ENCODE measurements around the gene PRSS21. TPM values are rescaled to one million over a fixed set of nuclear protein-coding genes. Genes with fewer than 3 reads are reported as not detected.

Gene PRSS21
- total and polyA plus RNA-seq, 7 donors = 0.58 TPM; not detected in 6

DNA sequence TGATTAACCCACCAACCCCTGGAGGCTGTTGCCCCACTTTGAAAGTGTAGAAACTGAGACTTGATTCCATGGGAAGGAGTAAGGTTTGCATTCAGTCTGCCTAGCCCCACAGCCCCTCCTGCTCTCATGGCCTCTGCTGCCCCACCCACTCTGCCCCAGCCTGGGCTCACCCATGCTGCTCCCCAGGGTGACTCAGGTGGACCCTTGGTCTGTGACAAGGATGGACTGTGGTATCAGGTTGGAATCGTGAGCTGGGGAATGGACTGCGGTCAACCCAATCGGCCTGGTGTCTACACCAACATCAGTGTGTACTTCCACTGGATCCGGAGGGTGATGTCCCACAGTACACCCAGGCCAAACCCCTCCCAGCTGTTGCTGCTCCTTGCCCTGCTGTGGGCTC is 12.3 kb upstream of the PRSS21 start:
- H3K27ac ChIP-seq = no peak overlapping the region
- WGBS, 2 donors = 90 to 96% methylated on average over 4 of the region's 4 CpGs
- intact Hi-C loops (cut with DNase I) = no loop called here
- peaks cover 0 to under 1% (median 0%) of the 10 kb centered on the region in 3 donors for H3K27me3 ChIP-seq
- H3K9me3 ChIP-seq = peaks cover 0 to 10% (median 7%) of the 10 kb centered on the region in 4 donors
- no peak overlapping the region for H3K4me3 ChIP-seq
- TF ChIP-seq, protein P1, sequence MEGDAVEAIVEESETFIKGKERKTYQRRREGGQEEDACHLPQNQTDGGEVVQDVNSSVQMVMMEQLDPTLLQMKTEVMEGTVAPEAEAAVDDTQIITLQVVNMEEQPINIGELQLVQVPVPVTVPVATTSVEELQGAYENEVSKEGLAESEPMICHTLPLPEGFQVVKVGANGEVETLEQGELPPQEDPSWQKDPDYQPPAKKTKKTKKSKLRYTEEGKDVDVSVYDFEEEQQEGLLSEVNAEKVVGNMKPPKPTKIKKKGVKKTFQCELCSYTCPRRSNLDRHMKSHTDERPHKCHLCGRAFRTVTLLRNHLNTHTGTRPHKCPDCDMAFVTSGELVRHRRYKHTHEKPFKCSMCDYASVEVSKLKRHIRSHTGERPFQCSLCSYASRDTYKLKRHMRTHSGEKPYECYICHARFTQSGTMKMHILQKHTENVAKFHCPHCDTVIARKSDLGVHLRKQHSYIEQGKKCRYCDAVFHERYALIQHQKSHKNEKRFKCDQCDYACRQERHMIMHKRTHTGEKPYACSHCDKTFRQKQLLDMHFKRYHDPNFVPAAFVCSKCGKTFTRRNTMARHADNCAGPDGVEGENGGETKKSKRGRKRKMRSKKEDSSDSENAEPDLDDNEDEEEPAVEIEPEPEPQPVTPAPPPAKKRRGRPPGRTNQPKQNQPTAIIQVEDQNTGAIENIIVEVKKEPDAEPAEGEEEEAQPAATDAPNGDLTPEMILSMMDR (IDR thresholded peaks at IDR 0.05) = no peak
- TF ChIP-seq POLR2AphosphoS5 (IDR thresholded peaks at IDR 0.05) (no peak), POLR2A (IDR thresholded peaks at IDR 0.05) (no peak), EP300 (IDR thresholded peaks at IDR 0.05) (no peak)
- no peak for DNase-seq
- no peaks in the 10 kb centered on the region for H3K4me1 ChIP-seq
- H3K36me3 ChIP-seq = no peaks in the 10 kb centered on the region

DNA sequence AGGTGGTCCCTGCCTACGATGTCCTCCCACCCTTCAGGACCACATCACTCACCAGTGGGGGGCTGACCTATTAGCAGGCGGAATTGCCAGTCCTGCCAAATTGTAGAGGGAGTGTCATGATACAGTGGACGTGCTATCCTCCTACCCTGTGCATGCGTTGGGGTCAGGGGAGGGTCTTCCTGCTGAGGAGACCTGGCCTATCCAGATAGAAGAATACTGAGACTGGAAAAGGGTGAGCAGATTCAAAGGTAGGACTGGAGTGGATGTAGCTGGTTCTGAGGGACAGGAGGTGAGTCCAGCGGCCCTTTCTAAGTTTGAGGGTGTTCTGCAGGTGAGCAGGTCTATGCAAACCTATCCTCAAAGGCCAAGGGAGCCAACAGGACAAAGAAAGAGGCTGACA is 10.8 kb upstream of the PRSS21 start:
- DNase-seq = peak; percentile 33
- no peak overlapping the region for H3K4me3 ChIP-seq
- TF ChIP-seq EP300 (IDR thresholded peaks at IDR 0.05) (no peak), POLR2AphosphoS5 (IDR thresholded peaks at IDR 0.05) (no peak), POLR2A (IDR thresholded peaks at IDR 0.05) (no peak)
- TF ChIP-seq, protein P1 (IDR thresholded peaks at IDR 0.05) = no peak
- peaks cover 0 to 1% (median under 1%) of the 10 kb centered on the region in 3 donors for H3K27me3 ChIP-seq
- intact Hi-C loops (cut with DNase I) = no loop called here
- H3K27ac ChIP-seq = no peak overlapping the region
- no peaks in the 10 kb centered on the region for H3K36me3 ChIP-seq
- WGBS, 2 donors = 77 to 90% methylated on average over 5 of the region's 5 CpGs
- no peaks in the 10 kb centered on the region for H3K4me1 ChIP-seq
- H3K9me3 ChIP-seq = peaks cover 0 to 10% (median 7%) of the 10 kb centered on the region in 4 donors

DNA sequence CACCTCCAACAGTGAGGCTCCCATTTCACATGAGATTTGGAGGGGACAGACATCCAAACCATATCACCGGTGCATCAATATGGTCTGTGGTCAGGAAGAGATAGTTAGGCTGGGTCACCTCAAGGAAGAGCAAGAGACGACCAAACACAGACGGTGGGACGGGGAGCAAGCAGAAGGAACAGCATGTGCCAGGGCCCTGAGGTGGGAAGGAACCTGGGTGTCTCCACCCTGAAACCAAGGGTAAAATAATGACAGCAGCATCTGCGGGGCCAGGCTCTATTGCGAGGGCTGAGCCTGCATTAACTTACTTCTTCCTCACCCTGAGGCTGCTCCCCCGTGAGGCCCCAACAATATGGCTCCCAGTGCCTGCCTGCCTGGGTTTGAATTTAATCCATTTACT is 8.9 kb upstream of the PRSS21 start:
- no peaks in the 10 kb centered on the region for H3K4me1 ChIP-seq
- intact Hi-C loops (cut with DNase I) = no loop called here
- peaks cover 0 to 10% (median 7%) of the 10 kb centered on the region in 4 donors for H3K9me3 ChIP-seq
- TF ChIP-seq, protein P1 (IDR thresholded peaks at IDR 0.05) = no peak
- no peak for TF ChIP-seq POLR2AphosphoS5 (IDR thresholded peaks at IDR 0.05)
- TF ChIP-seq EP300 (IDR thresholded peaks at IDR 0.05) = no peak
- TF ChIP-seq POLR2A (IDR thresholded peaks at IDR 0.05) = no peak
- H3K36me3 ChIP-seq = no peaks in the 10 kb centered on the region
- peak; percentile 18 for DNase-seq
- no peak overlapping the region for H3K27ac ChIP-seq
- 88 to 94% methylated on average over 7 of the region's 7 CpGs for WGBS, 2 donors
- no peak overlapping the region for H3K4me3 ChIP-seq
- H3K27me3 ChIP-seq = peaks cover 0 to 12% (median 6%) of the 10 kb centered on the region in 3 donors

DNA sequence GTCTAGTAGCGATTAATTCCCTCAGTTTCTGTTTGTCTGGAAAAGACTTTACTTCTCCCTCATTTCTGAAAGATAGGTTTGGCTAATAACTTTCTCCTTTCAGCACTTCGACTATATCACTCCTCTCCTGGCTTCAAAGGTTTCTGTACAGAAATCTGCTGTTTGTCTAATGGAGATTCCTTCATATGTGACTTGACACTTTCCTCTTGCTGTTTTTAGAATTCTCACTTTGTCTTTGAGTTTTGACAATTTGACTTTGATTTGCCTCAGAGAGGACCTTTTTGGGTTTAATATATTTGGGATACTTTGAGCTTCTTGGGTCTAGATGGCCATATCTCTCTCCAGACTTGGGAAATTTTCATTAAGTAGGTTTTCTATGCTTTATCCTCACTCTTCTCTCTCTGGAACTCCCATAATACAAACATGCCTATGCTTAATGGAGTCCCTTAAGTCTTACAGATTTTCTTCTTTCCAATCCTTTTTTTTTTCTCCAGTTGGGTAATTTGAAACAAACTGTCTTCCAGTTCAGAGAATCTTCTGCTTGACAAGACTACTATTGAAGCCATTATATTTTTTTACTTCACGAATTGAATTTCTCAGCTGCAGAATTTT is 7.8 kb upstream of the PRSS21 start:
- TF ChIP-seq, protein P1 (IDR thresholded peaks at IDR 0.05) = no peak
- TF ChIP-seq POLR2AphosphoS5 (IDR thresholded peaks at IDR 0.05) (no peak), EP300 (IDR thresholded peaks at IDR 0.05) (no peak), POLR2A (IDR thresholded peaks at IDR 0.05) (no peak)
- peaks cover 0 to 5% (median 3%) of the 10 kb centered on the region in 4 donors for H3K9me3 ChIP-seq
- no peaks in the 10 kb centered on the region for H3K4me1 ChIP-seq
- H3K27ac ChIP-seq = no peak overlapping the region
- H3K27me3 ChIP-seq = peaks cover 0 to 12% (median 6%) of the 10 kb centered on the region in 3 donors
- H3K36me3 ChIP-seq = no peaks in the 10 kb centered on the region
- DNase-seq = no peak
- H3K4me3 ChIP-seq = no peak overlapping the region
- intact Hi-C loops (cut with DNase I) = no loop called here
- WGBS, 2 donors = 81 to 83% methylated on average over 3 of the region's 3 CpGs

DNA sequence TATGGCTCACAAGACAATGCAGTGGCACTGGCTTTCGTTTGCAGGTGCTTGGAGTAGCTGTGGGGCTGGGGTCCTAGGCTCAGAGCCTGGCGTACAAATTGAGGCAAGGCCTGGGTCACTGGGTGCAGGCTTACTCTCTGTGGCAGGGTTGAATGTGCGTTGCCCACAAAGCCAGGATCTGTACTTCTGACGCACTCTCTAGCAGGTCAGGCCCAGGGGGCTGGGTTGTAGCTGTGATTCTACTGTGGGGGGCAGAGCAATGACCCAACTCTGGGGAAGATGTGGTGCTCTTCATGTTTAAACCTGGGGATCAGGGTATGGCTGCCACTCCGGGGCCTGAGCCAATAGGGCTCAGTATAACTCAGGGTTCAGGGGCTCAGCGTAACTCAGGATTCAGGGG is 6.4 kb upstream of the PRSS21 start:
- no peak for TF ChIP-seq POLR2AphosphoS5 (IDR thresholded peaks at IDR 0.05)
- no peak for TF ChIP-seq EP300 (IDR thresholded peaks at IDR 0.05)
- no peak for TF ChIP-seq POLR2A (IDR thresholded peaks at IDR 0.05)
- TF ChIP-seq, protein P1 (IDR thresholded peaks at IDR 0.05) = no peak
- intact Hi-C loops (cut with DNase I) = no loop called here
- H3K36me3 ChIP-seq = no peaks in the 10 kb centered on the region
- H3K27ac ChIP-seq = no peak overlapping the region
- DNase-seq = peak; percentile 12
- no peaks in the 10 kb centered on the region for H3K9me3 ChIP-seq
- H3K4me3 ChIP-seq = no peak overlapping the region
- no peaks in the 10 kb centered on the region for H3K4me1 ChIP-seq
- H3K27me3 ChIP-seq = peaks cover 0 to 19% (median 15%) of the 10 kb centered on the region in 3 donors
- WGBS, 2 donors = 87 to 93% methylated on average over 6 of the region's 6 CpGs

Measured in sigmoid colon (tissue), 7 donors.